ENCODE measurements around the gene JMY.

DNA sequence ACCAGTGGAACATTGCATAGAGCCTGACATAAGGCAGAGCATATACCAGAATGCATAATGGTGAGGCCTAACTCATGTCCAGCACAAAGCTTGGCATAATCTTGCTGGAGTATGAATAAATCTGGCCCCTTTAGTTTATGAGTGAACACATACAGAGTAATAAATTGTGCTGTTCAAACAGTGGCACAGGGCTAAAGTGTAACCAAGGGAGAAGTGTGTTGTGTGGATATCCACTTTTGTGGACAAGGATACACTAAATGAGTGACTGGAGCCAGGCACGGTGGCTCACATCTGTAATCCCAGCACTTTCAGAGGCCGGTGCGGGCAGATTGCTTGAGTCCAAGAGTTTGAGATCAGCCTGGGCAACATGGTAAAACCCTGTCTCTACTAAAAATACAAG lies 29.4 kb upstream of the JMY start:
- TF ChIP-seq SRF (IDR thresholded peaks at IDR 0.05; ENCODE audit: low read depth) (no peak), POLR2A (IDR thresholded peaks at IDR 0.05; ENCODE audit: borderline replicate concordance, extremely low read depth, insufficient read depth, insufficient read length) (no peak), POLR2AphosphoS5 (IDR thresholded peaks at IDR 0.05; ENCODE audit: low read depth, low read length) (no peak), YY1 (IDR thresholded peaks at IDR 0.05; ENCODE audit: extremely low read depth, insufficient replicate concordance, low read depth, low read length) (no peak), SIN3A (IDR thresholded peaks at IDR 0.05; ENCODE audit: low read depth) (no peak), EZH2phosphoT487 (IDR thresholded peaks at IDR 0.05; ENCODE audit: borderline replicate concordance) (no peak)
- TF ChIP-seq, protein P1, sequence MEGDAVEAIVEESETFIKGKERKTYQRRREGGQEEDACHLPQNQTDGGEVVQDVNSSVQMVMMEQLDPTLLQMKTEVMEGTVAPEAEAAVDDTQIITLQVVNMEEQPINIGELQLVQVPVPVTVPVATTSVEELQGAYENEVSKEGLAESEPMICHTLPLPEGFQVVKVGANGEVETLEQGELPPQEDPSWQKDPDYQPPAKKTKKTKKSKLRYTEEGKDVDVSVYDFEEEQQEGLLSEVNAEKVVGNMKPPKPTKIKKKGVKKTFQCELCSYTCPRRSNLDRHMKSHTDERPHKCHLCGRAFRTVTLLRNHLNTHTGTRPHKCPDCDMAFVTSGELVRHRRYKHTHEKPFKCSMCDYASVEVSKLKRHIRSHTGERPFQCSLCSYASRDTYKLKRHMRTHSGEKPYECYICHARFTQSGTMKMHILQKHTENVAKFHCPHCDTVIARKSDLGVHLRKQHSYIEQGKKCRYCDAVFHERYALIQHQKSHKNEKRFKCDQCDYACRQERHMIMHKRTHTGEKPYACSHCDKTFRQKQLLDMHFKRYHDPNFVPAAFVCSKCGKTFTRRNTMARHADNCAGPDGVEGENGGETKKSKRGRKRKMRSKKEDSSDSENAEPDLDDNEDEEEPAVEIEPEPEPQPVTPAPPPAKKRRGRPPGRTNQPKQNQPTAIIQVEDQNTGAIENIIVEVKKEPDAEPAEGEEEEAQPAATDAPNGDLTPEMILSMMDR (IDR thresholded peaks at IDR 0.05 in 2 of 3, conservative IDR thresholded peaks at IDR 0.05 in 1 of 3; ENCODE audit: borderline replicate concordance in 1 of 3, insufficient read depth in 1 of 3, low read depth in 2 of 3, low read length in 2 of 3), result no peak
- TF ChIP-seq, protein P2, sequence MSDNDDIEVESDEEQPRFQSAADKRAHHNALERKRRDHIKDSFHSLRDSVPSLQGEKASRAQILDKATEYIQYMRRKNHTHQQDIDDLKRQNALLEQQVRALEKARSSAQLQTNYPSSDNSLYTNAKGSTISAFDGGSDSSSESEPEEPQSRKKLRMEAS (IDR thresholded peaks at IDR 0.05), result no peak

Measured in HCT116 (cell line).